Stimulated activated naive B cell treated with anti-CD40 and anti-IgM and Interleukin-4, amounts not matched to agents 10 μg/mL and 1 μg/mL and 100 μg/mL, for 72 hours (primary cell): ENCODE results near the gene PIGO.
A peak's percentile ranks its signal among the peaks of the same experiment; 100 is the strongest.

ENCODE experiments used
- ATAC-seq, 2 donors: fragments of 150-1000 bp; cut with Tn5 transposase; replicated peaks; 2 replicates each; pipeline ENCODE4 v1.10.0; 2021; ENCODE audit warnings: moderate library complexity in 1 of 2
- DNase-seq: peaks from one replicate; pipeline ENCODE4 v3.0.0; 2021
- H3K27ac Mint-ChIP-seq: one replicate; pipeline ENCODE4 v1.8.0; 2022; ENCODE audit warnings: mild to moderate bottlenecking, mixed read lengths
- H3K27me3 Mint-ChIP-seq, 2 donors: one replicate each; pipeline ENCODE4 v1.8.0; 2022; ENCODE audit warnings: mixed read lengths in 2 of 2
- H3K36me3 Mint-ChIP-seq, 2 donors: one replicate each; pipeline ENCODE4 v1.8.0; 2022; ENCODE audit warnings: mixed read lengths in 2 of 2, mild to moderate bottlenecking in 1 of 2
- H3K4me1 Mint-ChIP-seq, 2 donors: one replicate each; pipeline ENCODE4 v1.8.0; 2022; ENCODE audit warnings: mixed read lengths in 2 of 2, mild to moderate bottlenecking in 1 of 2
- H3K4me3 Mint-ChIP-seq, 2 donors: one replicate each; pipeline ENCODE4 v1.8.0; 2022; ENCODE audit warnings: mild to moderate bottlenecking in 2 of 2, mixed read lengths in 2 of 2, moderate library complexity in 1 of 2
- H3K9me3 Mint-ChIP-seq, 2 donors: one replicate each; pipeline ENCODE4 v1.8.0; 2022; ENCODE audit warnings: mixed read lengths in 2 of 2, mild to moderate bottlenecking in 1 of 2

Gene PIGO

GRCh38 chr9:35097573-35097972 lies 1.2 kb upstream of the PIGO start:
- H3K9me3 Mint-ChIP-seq = no peaks in the 10 kb centered on the region
- no peaks in the 10 kb centered on the region for H3K27me3 Mint-ChIP-seq
- H3K36me3 Mint-ChIP-seq = peaks cover 40 to 64% of the 10 kb centered on the region in 2 donors
- no peak for ATAC-seq
- no peak for DNase-seq
- H3K4me1 Mint-ChIP-seq = peaks cover 50 to 65% of the 10 kb centered on the region in 2 donors
- peak overlapping the region; percentile 16 for H3K27ac Mint-ChIP-seq
- H3K4me3 Mint-ChIP-seq = no peak overlapping the region

GRCh38 chr9:35091536-35091935 lies 4.9 kb downstream of the PIGO start:
- peaks cover 42 to 64% of the 10 kb centered on the region in 2 donors for H3K36me3 Mint-ChIP-seq

GRCh38 chr9:35089434-35089833 lies 7.0 kb downstream of the PIGO start:
- Mint-ChIP-seq H3K36me3 (peaks cover 37 to 65% of the 10 kb centered on the region in 2 donors), H3K27me3 (no peaks in the 10 kb centered on the region), H3K4me3 (no peak overlapping the region), H3K4me1 (peaks cover 8 to 13% of the 10 kb centered on the region in 2 donors), H3K9me3 (no peaks in the 10 kb centered on the region), H3K27ac (no peak overlapping the region)
- ATAC-seq (no peak), DNase-seq (no peak)

More at GRCh38 chr9:35091536-35091935, 4.9 kb downstream of the PIGO start:
- Mint-ChIP-seq H3K27me3 (no peaks in the 10 kb centered on the region), H3K4me1 (peaks cover 18 to 32% of the 10 kb centered on the region in 2 donors), H3K4me3 (no peak overlapping the region), H3K27ac (no peak overlapping the region), H3K9me3 (no peaks in the 10 kb centered on the region)
- DNase-seq = no peak
- ATAC-seq = no peak

GRCh38 chr9:35085078-35085477 lies 11.3 kb downstream of the PIGO start:
- no peak for DNase-seq
- Mint-ChIP-seq H3K27ac (no peak overlapping the region), H3K36me3 (peaks cover 8 to 30% of the 10 kb centered on the region in 2 donors)

GRCh38 chr9:35079426-35080341 lies 16.7 kb downstream of the PIGO start, which contains the start of gene FANCG:
Gene FANCG, minus strand, starts transcription at chr9:35079942. Its CDS starts 418 bp downstream, at chr9:35079524.
- ATAC-seq = peak; percentile 92 to 95
- no peaks in the 10 kb centered on the region for H3K27me3 Mint-ChIP-seq
- peaks cover 9 to 31% of the 10 kb centered on the region in 2 donors for H3K36me3 Mint-ChIP-seq
- peaks cover 24 to 40% of the 10 kb centered on the region in 2 donors for H3K4me1 Mint-ChIP-seq
- peak; percentile 88 for DNase-seq
- peak within 1 kb of the TSS; percentile 97 to 99 for H3K4me3 Mint-ChIP-seq
- no peaks in the 10 kb centered on the region for H3K9me3 Mint-ChIP-seq
- peak within 1 kb of the TSS; percentile 99 for H3K27ac Mint-ChIP-seq

More at GRCh38 chr9:35085078-35085477, 11.3 kb downstream of the PIGO start:
- Mint-ChIP-seq H3K27me3 (no peaks in the 10 kb centered on the region), H3K4me3 (no peak overlapping the region), H3K9me3 (no peaks in the 10 kb centered on the region), H3K4me1 (peaks cover 1 to 3% of the 10 kb centered on the region in 2 donors)
- ATAC-seq = no peak

DNA sequence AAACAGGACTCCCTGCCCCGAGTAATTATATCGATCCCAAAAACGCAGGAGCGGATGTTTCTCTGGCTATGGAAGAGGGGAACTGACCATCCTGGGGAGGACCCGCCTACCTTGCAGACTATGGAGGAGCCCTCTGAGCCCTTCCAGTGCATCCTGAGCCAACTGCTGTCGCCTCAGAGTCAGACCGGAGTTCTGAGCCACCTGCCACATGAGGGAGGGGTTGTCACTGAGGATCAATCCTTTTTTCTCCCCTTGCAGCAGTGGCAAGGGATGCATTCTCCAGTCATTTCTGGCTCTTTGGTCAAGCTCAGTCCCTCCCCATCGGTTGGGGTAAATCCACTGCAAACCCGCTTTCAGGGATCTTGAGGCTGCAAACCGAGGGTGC lies 17.4 kb downstream of the PIGO start:
- Mint-ChIP-seq H3K27ac (peak overlapping the region; percentile 99), H3K4me1 (peaks cover 24 to 45% of the 10 kb centered on the region in 2 donors), H3K9me3 (no peaks in the 10 kb centered on the region), H3K27me3 (no peaks in the 10 kb centered on the region), H3K4me3 (peak overlapping the region; percentile 97 to 99), H3K36me3 (peaks cover 15 to 37% of the 10 kb centered on the region in 2 donors)
- DNase-seq = no peak
- peak in 1 of 2 donors; percentile 0 for ATAC-seq

DNA sequence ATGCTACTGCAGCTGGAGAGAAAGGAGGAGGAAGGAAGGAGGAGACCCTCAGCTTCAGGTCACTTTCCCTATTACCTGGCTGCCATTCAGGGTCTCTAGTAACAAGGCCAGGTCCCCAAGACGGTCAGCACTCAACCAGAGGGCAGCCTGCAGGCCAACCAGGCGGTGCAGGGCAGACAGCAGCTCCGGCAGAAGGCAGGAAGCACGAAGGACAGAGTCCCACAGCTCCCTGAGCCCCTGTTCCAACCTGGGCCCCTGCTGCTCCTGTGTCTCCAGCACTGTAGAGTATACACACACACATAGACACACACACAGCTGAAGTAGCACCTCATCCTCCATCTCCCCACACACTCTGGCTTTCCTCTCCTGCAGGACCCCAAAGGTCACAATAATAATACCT lies 18.3 kb downstream of the PIGO start:
- ATAC-seq = no peak
- Mint-ChIP-seq H3K27me3 (no peaks in the 10 kb centered on the region), H3K4me1 (peaks cover 24 to 55% of the 10 kb centered on the region in 2 donors), H3K27ac (no peak overlapping the region), H3K36me3 (peaks cover 21 to 44% of the 10 kb centered on the region in 2 donors), H3K4me3 (peak overlapping the region; percentile 97 to 99), H3K9me3 (no peaks in the 10 kb centered on the region)
- no peak for DNase-seq

GRCh38 chr9:35076848-35077247 lies 19.5 kb downstream of the PIGO start:
- Mint-ChIP-seq H3K9me3 (no peaks in the 10 kb centered on the region), H3K36me3 (peaks cover 21 to 44% of the 10 kb centered on the region in 2 donors), H3K27me3 (no peaks in the 10 kb centered on the region), H3K4me3 (no peak overlapping the region), H3K4me1 (peaks cover 29 to 58% of the 10 kb centered on the region in 2 donors), H3K27ac (no peak overlapping the region)
- DNase-seq = no peak
- no peak for ATAC-seq

DNA sequence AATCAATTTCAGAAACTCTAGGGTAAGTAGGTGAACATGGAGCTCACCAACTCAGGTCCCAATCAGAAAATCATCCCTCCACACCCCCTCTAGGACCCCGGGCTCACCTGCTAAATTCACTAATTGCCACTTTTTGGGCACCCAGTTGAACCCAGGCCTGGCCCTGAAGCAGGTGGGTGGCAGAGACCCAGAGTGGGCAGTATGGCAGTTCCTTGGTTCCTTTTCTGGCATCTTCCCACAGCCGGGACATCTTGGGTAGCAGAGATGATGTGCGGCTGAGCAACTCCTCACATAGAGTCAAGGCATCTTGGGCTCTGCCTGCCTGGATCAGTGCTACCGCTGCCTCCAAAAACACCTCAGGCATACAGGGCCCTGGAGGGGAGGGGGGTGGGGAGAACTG lies 21.0 kb downstream of the PIGO start:
- Mint-ChIP-seq H3K4me1 (peaks cover 33 to 65% of the 10 kb centered on the region in 2 donors), H3K27me3 (no peaks in the 10 kb centered on the region), H3K9me3 (no peaks in the 10 kb centered on the region), H3K27ac (no peak overlapping the region), H3K4me3 (no peak overlapping the region), H3K36me3 (peaks cover 32 to 55% of the 10 kb centered on the region in 2 donors)
- ATAC-seq (no peak), DNase-seq (no peak)

GRCh38 chr9:35074791-35075190 lies 21.6 kb downstream of the PIGO start:
- H3K27ac Mint-ChIP-seq = no peak overlapping the region
- no peak for ATAC-seq
- no peaks in the 10 kb centered on the region for H3K9me3 Mint-ChIP-seq
- H3K4me3 Mint-ChIP-seq = no peak overlapping the region
- H3K4me1 Mint-ChIP-seq = peaks cover 34 to 65% of the 10 kb centered on the region in 2 donors
- no peak for DNase-seq
- peaks cover 36 to 59% of the 10 kb centered on the region in 2 donors for H3K36me3 Mint-ChIP-seq
- H3K27me3 Mint-ChIP-seq = no peaks in the 10 kb centered on the region

GRCh38 chr9:35074141-35074540 lies 22.2 kb downstream of the PIGO start:
- Mint-ChIP-seq H3K9me3 (no peaks in the 10 kb centered on the region), H3K36me3 (peaks cover 36 to 59% of the 10 kb centered on the region in 2 donors), H3K4me3 (no peak overlapping the region), H3K27me3 (no peaks in the 10 kb centered on the region), H3K27ac (no peak overlapping the region), H3K4me1 (peaks cover 32 to 59% of the 10 kb centered on the region in 2 donors)
- DNase-seq = no peak
- ATAC-seq = no peak

DNA sequence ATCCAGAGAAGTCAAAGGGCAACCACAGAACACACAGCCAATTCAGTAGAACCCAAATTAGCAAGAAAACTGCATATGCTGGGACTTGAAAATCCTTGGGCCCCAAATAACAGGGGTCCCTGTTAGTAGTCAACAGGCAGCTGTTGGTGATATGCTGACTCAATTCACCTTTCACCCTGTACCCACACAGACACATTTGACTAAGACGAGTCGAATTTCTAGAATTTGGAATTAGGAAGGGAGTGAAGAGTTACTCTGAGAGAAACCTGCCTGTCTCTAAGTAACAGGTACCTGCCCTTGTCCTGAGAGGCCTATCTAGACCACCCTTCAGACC lies 23.1 kb downstream of the PIGO start:
- peak overlapping the region; percentile 96 for H3K27ac Mint-ChIP-seq
- H3K36me3 Mint-ChIP-seq = peaks cover 38 to 59% of the 10 kb centered on the region in 2 donors

DNA sequence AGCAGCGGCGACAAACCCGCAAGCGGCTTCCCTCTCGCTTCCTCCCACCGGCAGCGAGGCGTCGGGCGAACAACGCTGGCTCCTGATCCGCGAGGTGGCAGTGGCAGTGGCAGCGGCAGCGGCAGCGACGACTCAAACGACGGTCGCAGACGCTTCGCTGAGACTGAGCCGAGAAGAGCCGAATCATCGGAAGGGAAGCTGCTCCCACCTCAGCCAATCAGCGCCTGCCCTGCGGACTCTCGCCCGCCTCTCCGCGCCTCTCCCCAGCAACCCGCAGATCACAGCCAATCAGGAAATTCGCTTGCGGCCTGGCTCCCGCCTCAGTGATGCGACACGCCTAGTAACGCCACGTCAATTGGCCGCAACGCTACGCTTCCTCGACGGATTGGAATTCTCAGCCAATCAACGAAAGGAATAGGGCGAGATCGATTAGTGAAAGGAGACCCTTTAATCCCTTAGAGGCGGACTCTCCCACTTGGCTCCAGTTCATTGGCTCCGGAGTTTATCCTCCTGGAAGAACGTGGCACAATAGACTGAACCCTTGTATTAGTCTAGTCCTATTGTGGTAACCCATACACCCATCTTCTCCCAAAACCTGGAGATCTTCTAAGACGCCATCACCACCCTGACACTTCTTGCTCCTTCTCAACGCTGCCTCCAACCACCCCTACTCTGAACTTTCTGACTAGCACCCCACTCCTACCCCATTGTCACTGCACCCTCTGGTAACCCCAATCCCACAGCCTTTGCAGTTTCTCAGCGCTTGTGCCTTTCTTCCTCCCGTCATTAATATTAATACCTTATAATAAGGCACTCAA lies 23.7 kb downstream of the PIGO start, which contains the start of gene VCP:
VCP (minus strand) TSS at position 165 of the 818 bp plus-strand sequence. CDS start 272 bp downstream, outside the sequence.
- peaks cover 44 to 59% of the 10 kb centered on the region in 2 donors for H3K36me3 Mint-ChIP-seq

More for the DNA sequence above, 23.1 kb downstream of the PIGO start:
- H3K4me1 Mint-ChIP-seq = peaks cover 27 to 58% of the 10 kb centered on the region in 2 donors
- ATAC-seq (no peak), DNase-seq (no peak)
- peak overlapping the region; percentile 89 to 95 for H3K4me3 Mint-ChIP-seq
- H3K9me3 Mint-ChIP-seq = no peaks in the 10 kb centered on the region
- no peaks in the 10 kb centered on the region for H3K27me3 Mint-ChIP-seq

More for the DNA sequence above, 23.7 kb downstream of the PIGO start, which contains the start of gene VCP:
- ATAC-seq = peak; percentile 89 to 92
- peak within 1 kb of the TSS; percentile 96 for H3K27ac Mint-ChIP-seq
- H3K4me1 Mint-ChIP-seq = peaks cover 26 to 58% of the 10 kb centered on the region in 2 donors
- no peaks in the 10 kb centered on the region for H3K27me3 Mint-ChIP-seq
- no peaks in the 10 kb centered on the region for H3K9me3 Mint-ChIP-seq
- DNase-seq = peak; percentile 98
- H3K4me3 Mint-ChIP-seq = peak within 1 kb of the TSS; percentile 89 to 95
